Measurements from ENCODE around the gene CARMIL1. TPM values are rescaled to one million over a fixed set of nuclear protein-coding genes. Genes with fewer than 3 reads are reported as not detected.

Gene CARMIL1
- total and polyA plus RNA-seq, 10 of the 15 experiments (the other 5 are each of a cell fraction or from before 2014, with no cell fraction given) = 6.4 to 18.1 (median 10.3) TPM

- CTCF ChIA-PET = interaction anchor here (0.9 kb wide), 1 partner anchor 12 kb away, joined by 4 read pairs; no protein-coding TSS in a partner anchor
Observed at GRCh38 chr6:25307805-25308494, 28.8 kb downstream of the CARMIL1 start.

More at GRCh38 chr6:25307805-25308494, 28.8 kb downstream of the CARMIL1 start:
- no peak for FAIRE-seq
- ChIA-PET RAD21 (ENCODE audit: unreplicated experiment) (interaction anchor here (0.7 kb wide), 1 partner anchor 80 kb away, joined by 3 read pairs; no protein-coding TSS in a partner anchor), SMC1A (ENCODE audit: uncharacterized antibody, unreplicated experiment) (interaction anchor here (0.7 to 1.4 kb wide), 2 partner anchors 10 to 130 kb away, joined by 3 to 4 read pairs; no protein-coding TSS in a partner anchor), POLR2A (interaction anchor here (0.7 kb wide), 1 partner anchor 245 kb away, joined by 3 read pairs; no protein-coding TSS in a partner anchor)
- H3K79me2 ChIP-seq (ENCODE audit: control insufficient read depth, insufficient read depth, low read length) = peaks cover 1% of the 10 kb centered on the region
- no peak for DNase-seq (ENCODE audit: low read depth, low spot score)
- in situ Hi-C loops (cut with MboI) (no loop called here), intact Hi-C loops (cut with micrococcal nuclease; ENCODE audit: unreplicated experiment) (no loop called here)
- WGBS (ENCODE audit: insufficient coverage, insufficient replicate concordance, low lambda C conversion rate, missing lambda C conversion rate) = 20% methylated on average over 3 of the region's 4 CpGs
- H3K27ac ChIP-seq (ENCODE audit: control insufficient read depth, insufficient read depth) = no peak overlapping the region
- no peaks in the 10 kb centered on the region for H4K20me1 ChIP-seq (ENCODE audit: control insufficient read depth, insufficient read depth)
- no peak overlapping the region for H3K4me3 ChIP-seq
- H3K36me3 ChIP-seq (ENCODE audit: control insufficient read depth in 2 of 2, insufficient read depth in 2 of 2, low read length in 1 of 2) = no peaks in the 10 kb centered on the region
- H3K4me2 ChIP-seq (ENCODE audit: control insufficient read depth, insufficient read depth) = no peak overlapping the region
- H3K4me1 ChIP-seq (ENCODE audit: control insufficient read depth, insufficient read depth, low read length) = no peaks in the 10 kb centered on the region
- no peaks in the 10 kb centered on the region for H3K27me3 ChIP-seq (replicated peaks in 1 of 2; ENCODE audit: control insufficient read depth in 2 of 2, insufficient read depth in 2 of 2, low read length in 1 of 2)
- no TSS peak for BruUV-seq (replicated peaks)
- ATAC-seq = no peak
- H3K9me3 ChIP-seq (replicated peaks; ENCODE audit: control insufficient read depth, insufficient read depth, low read length) = no peaks in the 10 kb centered on the region
- H3K9ac ChIP-seq (ENCODE audit: control insufficient read depth, insufficient read depth, low read length) = no peak overlapping the region
- H2AFZ ChIP-seq (ENCODE audit: control insufficient read depth, low read depth, low read length) = no peak overlapping the region
- TF ChIP-seq EP300 (IDR thresholded peaks at IDR 0.05; ENCODE audit: borderline replicate concordance in 1 of 2, control insufficient read depth in 1 of 2, low read depth in 2 of 2, low read length in 2 of 2) (no peak), NR2F1 (conservative IDR thresholded peaks at IDR 0.05) (no peak), ZBED1 (IDR thresholded peaks at IDR 0.05; ENCODE audit: borderline replicate concordance) (no peak), SUPT20H (IDR thresholded peaks at IDR 0.05; ENCODE audit: borderline replicate concordance, control insufficient read depth, low read depth, low read length) (no peak), ETV6 (conservative IDR thresholded peaks at IDR 0.05 in 1 of 2, IDR thresholded peaks at IDR 0.05 in 1 of 2; ENCODE audit: borderline replicate concordance in 1 of 2, low read depth in 1 of 2) (no peak), EGR1 (IDR thresholded peaks at IDR 0.05; ENCODE audit: borderline replicate concordance in 1 of 2, low read depth in 2 of 2, low read length in 2 of 2) (no peak), NR2C1 (IDR thresholded peaks at IDR 0.05) (no peak), NBN (IDR thresholded peaks at IDR 0.05) (no peak), HDAC2 (IDR thresholded peaks at IDR 0.05) (no peak), IKZF2 (IDR thresholded peaks at IDR 0.05) (no peak), DPF2 (IDR thresholded peaks at IDR 0.05) (no peak)
- TF ChIP-seq, protein P1, sequence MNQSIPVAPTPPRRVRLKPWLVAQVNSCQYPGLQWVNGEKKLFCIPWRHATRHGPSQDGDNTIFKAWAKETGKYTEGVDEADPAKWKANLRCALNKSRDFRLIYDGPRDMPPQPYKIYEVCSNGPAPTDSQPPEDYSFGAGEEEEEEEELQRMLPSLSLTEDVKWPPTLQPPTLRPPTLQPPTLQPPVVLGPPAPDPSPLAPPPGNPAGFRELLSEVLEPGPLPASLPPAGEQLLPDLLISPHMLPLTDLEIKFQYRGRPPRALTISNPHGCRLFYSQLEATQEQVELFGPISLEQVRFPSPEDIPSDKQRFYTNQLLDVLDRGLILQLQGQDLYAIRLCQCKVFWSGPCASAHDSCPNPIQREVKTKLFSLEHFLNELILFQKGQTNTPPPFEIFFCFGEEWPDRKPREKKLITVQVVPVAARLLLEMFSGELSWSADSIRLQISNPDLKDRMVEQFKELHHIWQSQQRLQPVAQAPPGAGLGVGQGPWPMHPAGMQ (IDR thresholded peaks at IDR 0.05; ENCODE audit: borderline replicate concordance) = no peak
- TF ChIP-seq, protein P2, sequence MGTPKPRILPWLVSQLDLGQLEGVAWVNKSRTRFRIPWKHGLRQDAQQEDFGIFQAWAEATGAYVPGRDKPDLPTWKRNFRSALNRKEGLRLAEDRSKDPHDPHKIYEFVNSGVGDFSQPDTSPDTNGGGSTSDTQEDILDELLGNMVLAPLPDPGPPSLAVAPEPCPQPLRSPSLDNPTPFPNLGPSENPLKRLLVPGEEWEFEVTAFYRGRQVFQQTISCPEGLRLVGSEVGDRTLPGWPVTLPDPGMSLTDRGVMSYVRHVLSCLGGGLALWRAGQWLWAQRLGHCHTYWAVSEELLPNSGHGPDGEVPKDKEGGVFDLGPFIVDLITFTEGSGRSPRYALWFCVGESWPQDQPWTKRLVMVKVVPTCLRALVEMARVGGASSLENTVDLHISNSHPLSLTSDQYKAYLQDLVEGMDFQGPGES (IDR thresholded peaks at IDR 0.05) = no peak
